Measurements from ENCODE around the gene ZNF280A. TPM values are rescaled to one million over a fixed set of nuclear protein-coding genes. Genes with fewer than 3 reads are reported as not detected.
"Not testable (repeated sequence)": the region's sequence is repeated elsewhere in the genome, so short reads cannot be mapped to it uniquely, and the experiment has no call there.

ZNF280A gene
- total RNA-seq, 4 donors from 2014 or later = 0.21 to 0.59 TPM; not detected in 2

DNA sequence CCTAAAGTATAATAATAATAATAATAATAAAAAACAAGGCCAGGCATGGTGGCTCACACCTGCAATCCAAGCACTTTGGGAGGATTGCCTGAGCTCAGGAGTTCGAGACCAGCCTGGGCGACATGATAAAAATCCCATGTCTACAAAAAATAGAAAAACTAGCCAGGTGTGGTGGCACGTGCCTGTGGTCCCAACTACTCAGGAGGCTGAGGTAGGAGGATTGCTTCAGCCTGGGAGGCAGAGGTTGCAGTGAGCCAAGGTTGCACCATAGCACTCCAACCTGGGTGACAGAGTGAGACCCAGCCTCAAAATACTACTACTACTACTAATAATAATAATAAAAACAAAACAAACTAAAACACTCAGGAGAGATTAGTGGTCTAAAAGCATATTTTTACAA, 15.6 kb upstream of the ZNF280A start:
- H3K27me3 ChIP-seq = no peaks in the 10 kb centered on the region
- H3K27ac ChIP-seq = no peak overlapping the region
- no peaks in the 10 kb centered on the region for H3K9me3 ChIP-seq
- no peak for TF ChIP-seq POLR2A (IDR thresholded peaks at IDR 0.05)
- TF ChIP-seq EP300 (IDR thresholded peaks at IDR 0.05) = no peak
- TF ChIP-seq, protein P1, sequence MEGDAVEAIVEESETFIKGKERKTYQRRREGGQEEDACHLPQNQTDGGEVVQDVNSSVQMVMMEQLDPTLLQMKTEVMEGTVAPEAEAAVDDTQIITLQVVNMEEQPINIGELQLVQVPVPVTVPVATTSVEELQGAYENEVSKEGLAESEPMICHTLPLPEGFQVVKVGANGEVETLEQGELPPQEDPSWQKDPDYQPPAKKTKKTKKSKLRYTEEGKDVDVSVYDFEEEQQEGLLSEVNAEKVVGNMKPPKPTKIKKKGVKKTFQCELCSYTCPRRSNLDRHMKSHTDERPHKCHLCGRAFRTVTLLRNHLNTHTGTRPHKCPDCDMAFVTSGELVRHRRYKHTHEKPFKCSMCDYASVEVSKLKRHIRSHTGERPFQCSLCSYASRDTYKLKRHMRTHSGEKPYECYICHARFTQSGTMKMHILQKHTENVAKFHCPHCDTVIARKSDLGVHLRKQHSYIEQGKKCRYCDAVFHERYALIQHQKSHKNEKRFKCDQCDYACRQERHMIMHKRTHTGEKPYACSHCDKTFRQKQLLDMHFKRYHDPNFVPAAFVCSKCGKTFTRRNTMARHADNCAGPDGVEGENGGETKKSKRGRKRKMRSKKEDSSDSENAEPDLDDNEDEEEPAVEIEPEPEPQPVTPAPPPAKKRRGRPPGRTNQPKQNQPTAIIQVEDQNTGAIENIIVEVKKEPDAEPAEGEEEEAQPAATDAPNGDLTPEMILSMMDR (IDR thresholded peaks at IDR 0.05) = no peak
- H3K4me3 ChIP-seq = no peak overlapping the region
- no peak for DNase-seq (ENCODE audit: low spot score in 2 of 2)
- no peaks in the 10 kb centered on the region for H3K4me1 ChIP-seq
- WGBS, 2 donors = 82 to 90% methylated on average over 3 of the region's 3 CpGs
- H3K36me3 ChIP-seq = no peaks in the 10 kb centered on the region

DNA sequence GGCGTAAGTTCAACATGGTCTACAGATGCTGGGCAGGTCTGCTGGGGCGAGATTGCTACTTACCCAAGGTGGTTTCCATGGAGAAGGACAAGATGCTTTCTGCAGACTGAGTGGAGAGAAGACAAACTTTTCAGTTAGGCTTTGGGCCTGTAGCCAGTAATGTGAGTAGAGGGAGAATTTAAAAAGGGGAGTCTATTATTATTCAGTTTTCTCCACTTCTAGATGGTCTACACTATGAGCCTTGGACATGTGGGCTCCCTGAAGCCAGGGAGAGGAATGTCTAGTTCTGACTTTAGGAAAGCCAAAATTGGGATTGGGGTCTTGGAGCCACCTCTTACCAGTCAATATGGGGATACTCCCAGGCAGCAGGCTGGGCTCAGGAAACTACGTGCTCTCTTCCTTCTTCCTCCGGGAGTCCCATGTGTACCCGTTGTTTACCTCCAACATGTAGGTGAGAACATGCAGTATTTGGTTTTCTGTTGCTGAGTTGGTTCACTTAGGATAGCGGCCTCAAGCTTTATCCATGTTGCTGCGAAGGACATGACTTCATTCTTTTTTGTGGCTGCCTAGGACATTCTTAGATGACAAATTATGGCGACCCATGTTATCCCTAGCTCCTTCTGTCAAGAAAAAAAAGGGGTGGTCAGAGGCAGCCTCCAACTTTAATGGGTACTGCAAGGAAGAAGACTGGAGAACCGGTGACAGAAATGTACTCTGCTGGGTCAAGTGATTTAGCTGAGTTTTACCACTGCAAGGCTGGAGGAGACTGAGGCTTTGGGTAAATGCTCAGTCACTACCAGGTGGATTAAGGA, 14.7 kb upstream of the ZNF280A start:
- 81 to 83% methylated on average over 9 of the region's 9 CpGs for WGBS, 2 donors
- no peak overlapping the region for H3K27ac ChIP-seq
- H3K4me3 ChIP-seq = no peak overlapping the region
- DNase-seq (ENCODE audit: low spot score in 2 of 2) = no peak
- no peaks in the 10 kb centered on the region for H3K4me1 ChIP-seq
- no peaks in the 10 kb centered on the region for H3K36me3 ChIP-seq
- TF ChIP-seq, protein P1 (IDR thresholded peaks at IDR 0.05) = no peak
- TF ChIP-seq POLR2A (IDR thresholded peaks at IDR 0.05) (no peak), EP300 (IDR thresholded peaks at IDR 0.05) (no peak)
- no peaks in the 10 kb centered on the region for H3K9me3 ChIP-seq
- H3K27me3 ChIP-seq = no peaks in the 10 kb centered on the region

DNA sequence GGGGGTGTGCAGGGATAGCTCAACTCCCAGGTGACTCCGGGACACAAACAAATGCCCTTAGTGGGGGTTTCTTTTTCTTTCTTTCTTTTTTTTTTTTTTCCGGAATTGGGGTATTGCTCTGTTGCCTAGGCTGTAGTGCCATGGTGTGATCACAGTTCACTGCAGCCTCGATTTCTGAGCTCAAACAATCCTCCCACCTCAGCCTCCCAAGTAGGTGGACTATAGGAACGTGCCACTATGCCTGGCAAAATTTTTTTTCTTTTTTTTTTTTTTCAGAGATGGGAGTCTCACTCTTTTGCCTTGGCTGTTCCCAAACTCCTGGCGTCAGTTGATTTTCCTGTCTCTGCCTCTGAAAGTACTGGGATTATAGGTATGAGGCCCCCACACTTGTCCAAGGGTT, 13.8 kb upstream of the ZNF280A start:
- Histone ChIP-seq H3K36me3 (no peaks in the 10 kb centered on the region), H3K9me3 (no peaks in the 10 kb centered on the region), H3K27me3 (no peaks in the 10 kb centered on the region), H3K4me3 (no peak overlapping the region), H3K4me1 (no peaks in the 10 kb centered on the region), H3K27ac (no peak overlapping the region)
- TF ChIP-seq EP300 (IDR thresholded peaks at IDR 0.05) (no peak), POLR2A (IDR thresholded peaks at IDR 0.05) (no peak)
- TF ChIP-seq, protein P1 (IDR thresholded peaks at IDR 0.05) = no peak
- no peak for DNase-seq (ENCODE audit: low spot score in 2 of 2)
- 73% methylated on average over 5 of the region's 5 CpGs for WGBS, 2 donors

DNA sequence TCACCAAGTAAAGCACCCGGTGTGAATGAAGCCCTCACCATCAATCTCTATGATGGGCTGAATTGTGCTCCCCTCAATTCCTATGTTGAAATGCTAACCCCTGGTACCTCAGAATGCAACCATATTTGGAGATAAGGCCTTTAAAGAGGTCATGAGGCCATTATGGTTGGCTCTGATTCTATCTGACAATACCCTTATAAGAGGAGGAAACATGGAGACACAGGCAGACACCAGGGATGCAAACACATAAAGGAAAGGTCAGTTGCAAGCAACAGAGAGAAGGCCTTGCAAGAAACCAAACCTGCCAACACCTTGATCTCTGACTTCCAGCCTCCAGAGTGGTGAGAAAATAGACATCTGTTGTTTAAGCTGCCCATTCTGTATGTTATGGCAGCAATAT, 13.3 kb upstream of the ZNF280A start:
- no peak overlapping the region for H3K4me3 ChIP-seq
- WGBS, 2 donors = 88 to 93% methylated on average over 1 of the region's 1 CpG
- no peaks in the 10 kb centered on the region for H3K9me3 ChIP-seq
- no peak overlapping the region for H3K27ac ChIP-seq
- TF ChIP-seq POLR2A (IDR thresholded peaks at IDR 0.05) (no peak), EP300 (IDR thresholded peaks at IDR 0.05) (no peak)
- TF ChIP-seq, protein P1 (IDR thresholded peaks at IDR 0.05) = no peak
- no peaks in the 10 kb centered on the region for H3K4me1 ChIP-seq
- no peaks in the 10 kb centered on the region for H3K36me3 ChIP-seq
- no peaks in the 10 kb centered on the region for H3K27me3 ChIP-seq
- DNase-seq (ENCODE audit: low spot score in 2 of 2) = no peak

DNA sequence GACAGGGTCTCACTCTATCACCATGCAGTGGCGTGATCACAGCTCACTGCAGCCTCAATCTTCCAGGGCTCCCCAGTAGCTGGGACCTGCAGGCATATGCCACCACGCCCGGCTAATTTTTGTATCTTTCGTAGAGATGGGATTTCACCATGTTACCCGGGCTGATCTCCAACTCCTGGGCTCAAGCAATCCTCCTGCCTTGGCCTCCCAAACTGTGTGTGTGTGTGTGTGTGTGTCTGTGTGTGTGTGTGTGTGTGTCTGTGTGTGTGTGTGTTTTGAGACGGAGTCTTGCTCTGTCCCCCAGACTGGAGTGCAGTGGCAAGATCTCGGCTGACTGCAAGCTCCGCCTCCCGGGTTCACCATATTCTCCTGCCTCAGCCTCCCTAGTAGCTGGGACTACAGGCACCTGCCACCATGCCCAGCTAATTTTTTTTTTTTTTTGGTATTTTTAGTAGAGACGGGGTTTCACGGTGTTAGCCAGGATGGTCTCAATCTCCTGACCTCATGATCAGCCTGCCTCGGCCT, 12.5 kb upstream of the ZNF280A start:
- H3K4me3 ChIP-seq; H3K9me3 ChIP-seq; H3K27ac ChIP-seq; H3K4me1 ChIP-seq; DNase-seq (ENCODE audit: low spot score in 2 of 2); H3K36me3 ChIP-seq; H3K27me3 ChIP-seq: not testable (repeated sequence)
- WGBS, 2 donors = 85% methylated on average over 12 of the region's 12 CpGs
